HepG2 (cell line): ENCODE data around the gene ABCG4. TPM values are rescaled to one million over a fixed set of nuclear protein-coding genes. Genes with fewer than 3 reads are reported as not detected.
A peak's percentile ranks its signal among the peaks of the same experiment; 100 is the strongest.

Source experiments
- ATF1 ChIP-seq: IDR thresholded peaks from 2 replicates; pipeline ENCODE4 v1.6.1; 2016; ENCODE audit warnings: mild to moderate bottlenecking, control low read depth
- DNMT3B ChIP-seq: conservative IDR thresholded peaks from 2 replicates; pipeline ENCODE4 v1.6.1; 2016; ENCODE audit warnings: missing biosample characterization, control low read depth
- EP300 ChIP-seq, 3 experiments: sonication (generic) in 1 of 3; formaldehyde crosslinking in 1 of 3; IDR thresholded peaks; 2 replicates each; pipeline versions ENCODE4 v1.5.1 to v1.6.1; 2011 to 2020; ENCODE audit warnings: low read depth in 2 of 3, low read length in 2 of 3, borderline replicate concordance in 1 of 3, improper control_type of control experiment in 1 of 3, mild to moderate bottlenecking in 1 of 3, missing genetic modification reagents in 1 of 3, moderate library complexity in 1 of 3
- FOXA3 ChIP-seq: IDR thresholded peaks from 2 replicates; pipeline ENCODE4 v1.6.1; 2016; ENCODE audit warnings: missing genetic modification reagents, missing compliant biosample characterization
- NR2F6 ChIP-seq, 2 experiments: IDR thresholded peaks; 2 replicates each; pipeline ENCODE4 v1.6.1; 2016; ENCODE audit warnings: antibody characterized with exemption in 1 of 2, mild to moderate bottlenecking in 1 of 2
- POLR2AphosphoS2 ChIP-seq: IDR thresholded peaks from 2 replicates; pipeline ENCODE4 v1.6.1; 2011; ENCODE audit warnings: low read depth, low read length, improper control_type of control experiment
- RXRA ChIP-seq: sonication (generic); formaldehyde crosslinking; IDR thresholded peaks from 2 replicates; pipeline ENCODE4 v1.5.1; 2020; ENCODE audit warnings: missing genetic modification reagents
- TEAD3 ChIP-seq: optimal IDR thresholded peaks from 2 replicates; pipeline ENCODE3; 2016; ENCODE audit warnings: borderline replicate concordance
- ZBTB1 ChIP-seq: sonication (generic); formaldehyde crosslinking; IDR thresholded peaks from 2 replicates; pipeline ENCODE4 v1.4.0; 2020; ENCODE audit warnings: missing genetic modification reagents, borderline replicate concordance
- ZBTB20 ChIP-seq: sonication (generic); formaldehyde crosslinking; IDR thresholded peaks from 2 replicates; pipeline ENCODE4 v1.8.1; 2023; ENCODE audit warnings: missing genetic modification reagents, low read depth, mild to moderate bottlenecking, borderline replicate concordance
- ZNF468 ChIP-seq: sonication (generic); formaldehyde crosslinking; IDR thresholded peaks from 2 replicates; pipeline ENCODE4 v1.8.0; 2022; ENCODE audit warnings: mild to moderate bottlenecking, moderate library complexity, missing genetic modification reagents
- ZNF549 ChIP-seq: sonication (generic); formaldehyde crosslinking; IDR thresholded peaks from 2 replicates; pipeline ENCODE4 v1.5.0; 2020; ENCODE audit warnings: missing genetic modification reagents
- ZNF567 ChIP-seq: sonication (generic); formaldehyde crosslinking; IDR thresholded peaks from 2 replicates; pipeline ENCODE4 v1.8.1; 2023; ENCODE audit warnings: mild to moderate bottlenecking, missing genetic modification reagents, borderline replicate concordance
- polyA plus RNA-seq, 8 experiments: library from polyadenylated mRNA; depleted of rRNA in 3 of 8; stranded (reverse) in 7 of 8; unstranded in 1 of 8; fragments of >200 nt; fragmentation: Illumina TruSeq in 4 of 8; extraction: Trizol in 4 of 8; gene quantifications; 2 replicates each; pipeline versions ENCODE4 v1.2.1 to v1.2.3, GENCODE V29; 2011 to 2016; ENCODE audit warnings: low read depth in 4 of 8, missing spikeins in 1 of 8, mixed read lengths in 1 of 8; ENCODE audit not compliant: insufficient read depth in 1 of 8
- total RNA-seq, 5 experiments: library from RNA; depleted of rRNA; stranded (reverse); fragments of >200 nt; fragmentation: Illumina TruSeq; extraction: Trizol; gene quantifications; 2 replicates each; pipeline ENCODE4 v1.2.3, GENCODE V29; 2016; ENCODE audit warnings: low read depth in 1 of 5
- TF ChIP-seq, protein P1 (sequence below): sonication (generic); formaldehyde crosslinking; IDR thresholded peaks from 2 replicates; pipeline ENCODE4 v1.5.1; 2020; ENCODE audit warnings: mild to moderate bottlenecking, missing genetic modification reagents, moderate library complexity
- TF ChIP-seq, protein P2 (sequence below): sonication (generic); formaldehyde crosslinking; IDR thresholded peaks from 2 replicates; pipeline ENCODE4 v1.8.1; 2023; ENCODE audit warnings: mild to moderate bottlenecking, missing genetic modification reagents, borderline replicate concordance
- TF ChIP-seq, protein P3 (sequence below): sonication (generic); formaldehyde crosslinking; IDR thresholded peaks from 2 replicates; pipeline ENCODE4 v1.5.1; 2020; ENCODE audit warnings: missing genetic modification reagents, mild to moderate bottlenecking, borderline replicate concordance
- TF ChIP-seq, protein P4 (sequence below): sonication (generic); IDR thresholded peaks from 2 replicates; pipeline ENCODE4 v1.6.1; 2016; ENCODE audit warnings: low read depth, borderline replicate concordance

The ABCG4 gene
- total and polyA plus RNA-seq, 2 of the 13 experiments (the other 11 are each of a cell fraction or from before 2014, with no cell fraction given): not detected

DNA sequence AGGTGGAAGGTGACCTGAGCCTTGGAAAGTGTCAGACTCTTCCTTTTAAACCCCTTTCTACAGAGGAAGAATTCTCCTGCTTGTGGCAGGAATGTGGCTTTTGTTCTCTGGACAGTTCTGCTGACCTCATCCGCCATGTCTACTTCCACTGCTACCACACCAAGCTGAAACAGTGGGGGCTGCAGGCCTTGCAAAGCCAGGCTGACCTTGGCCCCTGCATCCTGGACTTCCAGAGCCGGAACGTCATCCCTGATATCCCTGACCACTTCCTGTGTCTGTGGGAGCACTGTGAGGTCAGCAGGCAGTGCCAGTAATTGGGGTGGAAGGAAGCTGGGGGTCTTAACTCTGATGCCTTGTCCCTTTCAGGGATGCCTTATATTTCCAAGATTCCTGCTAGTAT lies 18.2 kb upstream of the ABCG4 start (continued):
- TF ChIP-seq, protein P1, sequence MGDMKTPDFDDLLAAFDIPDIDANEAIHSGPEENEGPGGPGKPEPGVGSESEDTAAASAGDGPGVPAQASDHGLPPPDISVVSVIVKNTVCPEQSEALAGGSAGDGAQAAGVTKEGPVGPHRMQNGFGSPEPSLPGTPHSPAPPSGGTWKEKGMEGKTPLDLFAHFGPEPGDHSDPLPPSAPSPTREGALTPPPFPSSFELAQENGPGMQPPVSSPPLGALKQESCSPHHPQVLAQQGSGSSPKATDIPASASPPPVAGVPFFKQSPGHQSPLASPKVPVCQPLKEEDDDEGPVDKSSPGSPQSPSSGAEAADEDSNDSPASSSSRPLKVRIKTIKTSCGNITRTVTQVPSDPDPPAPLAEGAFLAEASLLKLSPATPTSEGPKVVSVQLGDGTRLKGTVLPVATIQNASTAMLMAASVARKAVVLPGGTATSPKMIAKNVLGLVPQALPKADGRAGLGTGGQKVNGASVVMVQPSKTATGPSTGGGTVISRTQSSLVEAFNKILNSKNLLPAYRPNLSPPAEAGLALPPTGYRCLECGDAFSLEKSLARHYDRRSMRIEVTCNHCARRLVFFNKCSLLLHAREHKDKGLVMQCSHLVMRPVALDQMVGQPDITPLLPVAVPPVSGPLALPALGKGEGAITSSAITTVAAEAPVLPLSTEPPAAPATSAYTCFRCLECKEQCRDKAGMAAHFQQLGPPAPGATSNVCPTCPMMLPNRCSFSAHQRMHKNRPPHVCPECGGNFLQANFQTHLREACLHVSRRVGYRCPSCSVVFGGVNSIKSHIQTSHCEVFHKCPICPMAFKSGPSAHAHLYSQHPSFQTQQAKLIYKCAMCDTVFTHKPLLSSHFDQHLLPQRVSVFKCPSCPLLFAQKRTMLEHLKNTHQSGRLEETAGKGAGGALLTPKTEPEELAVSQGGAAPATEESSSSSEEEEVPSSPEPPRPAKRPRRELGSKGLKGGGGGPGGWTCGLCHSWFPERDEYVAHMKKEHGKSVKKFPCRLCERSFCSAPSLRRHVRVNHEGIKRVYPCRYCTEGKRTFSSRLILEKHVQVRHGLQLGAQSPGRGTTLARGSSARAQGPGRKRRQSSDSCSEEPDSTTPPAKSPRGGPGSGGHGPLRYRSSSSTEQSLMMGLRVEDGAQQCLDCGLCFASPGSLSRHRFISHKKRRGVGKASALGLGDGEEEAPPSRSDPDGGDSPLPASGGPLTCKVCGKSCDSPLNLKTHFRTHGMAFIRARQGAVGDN (CRISPR knock-in tag): peak; percentile 74
- TF ChIP-seq ZBTB1 (no peak), FOXA3 (CRISPR knock-in tag) (peak; percentile 38; the same call in 1 of the 2 replicates), ZNF549 (CRISPR knock-in tag) (no peak), ATF1 (CRISPR knock-in tag) (peak; percentile 75), TEAD3 (peak; percentile 93), POLR2AphosphoS2 (no peak), DNMT3B (no peak), ZNF468 (CRISPR knock-in tag) (no peak), ZBTB20 (no peak), ZNF567 (CRISPR knock-in tag) (no peak), EP300 (IDR thresholded peaks at IDR 0.05; ENCODE audit: low read depth in 2 of 2, low read length in 2 of 2) (no peak), EP300 (CRISPR knock-in tag; IDR thresholded peaks at IDR 0.05; ENCODE audit: borderline replicate concordance) (peak; percentile 25; the same call in 1 of the 2 replicates), NR2F6 (IDR thresholded peaks at IDR 0.05) (no peak), NR2F6 (CRISPR knock-in tag; IDR thresholded peaks at IDR 0.05) (no peak; the same call in 1 of the 2 replicates), RXRA (CRISPR knock-in tag) (peak; percentile 64; the same call in 1 of the 2 replicates)
- TF ChIP-seq, protein P2, sequence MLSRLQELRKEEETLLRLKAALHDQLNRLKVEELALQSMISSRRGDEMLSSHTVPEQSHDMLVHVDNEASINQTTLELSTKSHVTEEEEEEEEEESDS (CRISPR knock-in tag): no peak
- TF ChIP-seq, protein P3, sequence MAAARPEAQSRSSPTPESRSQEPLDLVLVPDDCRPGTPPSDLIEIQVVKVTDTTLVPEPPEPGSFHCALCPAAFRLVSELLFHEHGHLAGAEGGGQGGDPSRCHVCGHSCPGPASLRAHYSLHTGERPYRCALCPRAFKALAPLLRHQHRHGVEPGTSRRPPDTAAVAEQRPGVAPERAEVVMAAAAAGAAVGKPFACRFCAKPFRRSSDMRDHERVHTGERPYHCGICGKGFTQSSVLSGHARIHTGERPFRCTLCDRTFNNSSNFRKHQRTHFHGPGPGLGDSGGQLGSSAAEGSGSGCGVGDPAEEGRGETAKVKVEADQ (CRISPR knock-in tag): no peak
- TF ChIP-seq, protein P4, sequence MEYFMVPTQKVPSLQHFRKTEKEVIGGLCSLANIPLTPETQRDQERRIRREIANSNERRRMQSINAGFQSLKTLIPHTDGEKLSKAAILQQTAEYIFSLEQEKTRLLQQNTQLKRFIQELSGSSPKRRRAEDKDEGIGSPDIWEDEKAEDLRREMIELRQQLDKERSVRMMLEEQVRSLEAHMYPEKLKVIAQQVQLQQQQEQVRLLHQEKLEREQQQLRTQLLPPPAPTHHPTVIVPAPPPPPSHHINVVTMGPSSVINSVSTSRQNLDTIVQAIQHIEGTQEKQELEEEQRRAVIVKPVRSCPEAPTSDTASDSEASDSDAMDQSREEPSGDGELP: no peak
